HepG2 (cell line): ENCODE results near the gene ALDH7A1. TPM values are rescaled to one million over a fixed set of nuclear protein-coding genes. Genes with fewer than 3 reads are reported as not detected.

ENCODE experiments used
- ATAC-seq: fragments of 200-7000 bp; cut with Tn5 transposase; 3 replicates; pipeline ENCODE4 v1.9.1; 2020; ENCODE audit warnings: mild to moderate bottlenecking, moderate library complexity
- BruUV-seq: library from RNA; stranded (reverse); fragments of 400-500 nt; replicated peaks from 2 replicates; lab custom pipeline; 2021; lab: Mats Ljungman, UMichigan
- CTCF ChIA-PET: fragments of 300-600 bp; formaldehyde crosslinking; extraction: SDS; loops from one replicate; lab custom pipeline; 2021; ENCODE audit warnings: low total read pairs, inconsistent platforms, low intra/inter-chr PET ratio; lab: Yijun Ruan, JAX
- POLR2A ChIA-PET: fragments of 350-600 bp; sonication (Branson Sonifier 250); formaldehyde crosslinking; loops from one replicate; lab custom pipeline; 2020; ENCODE audit warnings: antibody characterized with exemption, inconsistent platforms; lab: Yijun Ruan, JAX
- DNase-seq: peaks from one replicate; pipeline ENCODE4 v3.0.0-alpha.2; 2015; ENCODE audit warnings: low spot score
- FAIRE-seq: peaks from 3 replicates; lab custom pipeline; 2011; peaks lifted over from hg19 to GRCh38; lab: Jason Lieb, UNC
- H2AFZ ChIP-seq: one replicate; pipeline ENCODE4 v1.6.1; 2011; ENCODE audit warnings: low read length, inconsistent platforms
- H3K27ac ChIP-seq: fragments of 300-600 bp; 3 replicates; pipeline ENCODE4 v1.8.0; 2011; ENCODE audit warnings: mixed run types, mild to moderate bottlenecking, mixed read lengths, low read length, inconsistent platforms; ENCODE audit not compliant: insufficient read depth; ENCODE audit errors: extremely low read length
- H3K27me3 ChIP-seq, 2 experiments: fragments of 200-600 bp in 1 of 2; 2 replicates in 1 of 2; 3 replicates in 1 of 2; pipeline versions ENCODE4 v1.6.0 to v1.8.0; 2011; ENCODE audit warnings: low read length in 2 of 2, mild to moderate bottlenecking in 2 of 2, moderate library complexity in 2 of 2, inconsistent platforms in 1 of 2; ENCODE audit not compliant: insufficient read depth in 2 of 2, control insufficient read depth in 1 of 2
- H3K36me3 ChIP-seq, 2 experiments: fragments of 200-600 bp in 1 of 2; replicated peaks in 1 of 2; 2 replicates in 1 of 2; 3 replicates in 1 of 2; pipeline versions ENCODE4 v1.5.1 to v1.8.0; 2011; ENCODE audit warnings: low read length in 2 of 2, inconsistent platforms in 1 of 2; ENCODE audit not compliant: insufficient read depth in 2 of 2, control insufficient read depth in 1 of 2
- H3K4me1 ChIP-seq: 2 replicates; pipeline ENCODE4 v1.5.1; 2012; ENCODE audit warnings: low read length, inconsistent platforms; ENCODE audit not compliant: insufficient read depth
- H3K4me2 ChIP-seq: 2 replicates; pipeline ENCODE4 v1.6.0; 2011; ENCODE audit warnings: low read depth, low read length, inconsistent platforms
- H3K4me3 ChIP-seq, 3 experiments: fragments of 200-600 bp in 1 of 3; sonication (generic), shearing (Covaris generic) in 1 of 3; replicated peaks in 1 of 3; 2 replicates each; pipeline ENCODE4 v1.5.1; 2011 to 2016; ENCODE audit warnings: low read length in 3 of 3, inconsistent platforms in 2 of 3, low read depth in 2 of 3, mild to moderate bottlenecking in 2 of 3, control low read depth in 1 of 3, mixed read lengths in 1 of 3; ENCODE audit not compliant: insufficient read depth in 1 of 3
- H3K79me2 ChIP-seq: one replicate; pipeline ENCODE4 v1.6.1; 2011; ENCODE audit warnings: low read length, inconsistent platforms; ENCODE audit not compliant: insufficient read depth
- H3K9ac ChIP-seq: 2 replicates; pipeline ENCODE4 v1.6.0; 2011; ENCODE audit warnings: mild to moderate bottlenecking, low read depth, low read length, inconsistent platforms; ENCODE audit not compliant: insufficient read depth
- H3K9me3 ChIP-seq: 2 replicates; pipeline ENCODE4 v1.5.1; 2012; ENCODE audit warnings: mild to moderate bottlenecking, low read length
- H4K20me1 ChIP-seq: 2 replicates; pipeline ENCODE4 v1.6.0; 2011; ENCODE audit warnings: inconsistent platforms, mild to moderate bottlenecking, low read length, moderate library complexity; ENCODE audit not compliant: insufficient read depth
- CHCHD3 ChIP-seq: sonication (generic); formaldehyde crosslinking; IDR thresholded peaks from 2 replicates; pipeline ENCODE4 v1.8.0; 2022; ENCODE audit warnings: mild to moderate bottlenecking, missing genetic modification reagents, moderate library complexity
- PAWR ChIP-seq: sonication (generic); formaldehyde crosslinking; IDR thresholded peaks from 2 replicates; pipeline ENCODE4 v1.4.0; 2020; ENCODE audit warnings: missing genetic modification reagents, mild to moderate bottlenecking, borderline replicate concordance
- RARA ChIP-seq: IDR thresholded peaks from 2 replicates; pipeline ENCODE4 v1.6.1; 2016; ENCODE audit warnings: missing genetic modification reagents, missing compliant biosample characterization
- SMYD3 ChIP-seq: sonication (generic); formaldehyde crosslinking; IDR thresholded peaks from 2 replicates; pipeline ENCODE4 v1.8.1; 2023; ENCODE audit warnings: mild to moderate bottlenecking, missing genetic modification reagents
- TGIF2 ChIP-seq: IDR thresholded peaks from 2 replicates; pipeline ENCODE4 v1.6.1; 2016; ENCODE audit warnings: control low read depth, missing compliant biosample characterization
- ZBTB21 ChIP-seq: sonication (generic); formaldehyde crosslinking; IDR thresholded peaks from 2 replicates; pipeline ENCODE4 v1.4.0; 2020; ENCODE audit warnings: missing genetic modification reagents
- ZFP62 ChIP-seq: sonication (generic); formaldehyde crosslinking; IDR thresholded peaks from 2 replicates; pipeline ENCODE4 v1.4.0; 2020; ENCODE audit warnings: missing genetic modification reagents
- ZNF275 ChIP-seq: sonication (generic); formaldehyde crosslinking; IDR thresholded peaks from 2 replicates; pipeline ENCODE4 v1.8.0; 2022; ENCODE audit warnings: missing genetic modification reagents, mild to moderate bottlenecking, inconsistent platforms, borderline replicate concordance
- ZNF33B ChIP-seq: sonication (generic); formaldehyde crosslinking; IDR thresholded peaks from 2 replicates; pipeline ENCODE4 v1.5.1; 2020; ENCODE audit warnings: mild to moderate bottlenecking, missing genetic modification reagents
- ZNF484 ChIP-seq: sonication (generic); formaldehyde crosslinking; IDR thresholded peaks from 2 replicates; pipeline ENCODE4 v1.5.1; 2020; ENCODE audit warnings: mild to moderate bottlenecking, low read depth, missing genetic modification reagents, borderline replicate concordance
- ZNF569 ChIP-seq: sonication (generic); formaldehyde crosslinking; IDR thresholded peaks from 2 replicates; pipeline ENCODE4 v1.5.0; 2020; ENCODE audit warnings: mild to moderate bottlenecking, missing genetic modification reagents, moderate library complexity, borderline replicate concordance
- ZNF605 ChIP-seq: sonication (generic); formaldehyde crosslinking; IDR thresholded peaks from 2 replicates; pipeline ENCODE4 v1.8.0; 2022; ENCODE audit warnings: mild to moderate bottlenecking, missing genetic modification reagents
- WGBS: methylation state at CpG from one replicate; pipeline ENCODE4 v1.1.6; 2017; ENCODE audit warnings: low lambda C conversion rate; 5-methylcytosine and 5-hydroxymethylcytosine counted together
- in situ Hi-C: cut with HindIII; loops from 2 replicates; pipeline ENCODE4 v1.10.0; 2017; ENCODE audit warnings: low pct_unique_long_range_greater_than_20kb; ENCODE audit not compliant: extremely low pct_ligation_motif_present
- intact Hi-C: fragments of 100-400 bp; cut with micrococcal nuclease; formaldehyde crosslinking; loops from one replicate; pipeline ENCODE4 v1.10.0; 2022; ENCODE audit not compliant: unreplicated experiment
- polyA plus RNA-seq, 8 experiments: library from polyadenylated mRNA; depleted of rRNA in 3 of 8; stranded (reverse) in 7 of 8; unstranded in 1 of 8; fragments of >200 nt; fragmentation: Illumina TruSeq in 4 of 8; extraction: Trizol in 4 of 8; gene quantifications; 2 replicates each; pipeline versions ENCODE4 v1.2.1 to v1.2.3, GENCODE V29; 2011 to 2016; ENCODE audit warnings: low read depth in 4 of 8, missing spikeins in 1 of 8, mixed read lengths in 1 of 8; ENCODE audit not compliant: insufficient read depth in 1 of 8
- total RNA-seq, 5 experiments: library from RNA; depleted of rRNA; stranded (reverse); fragments of >200 nt; fragmentation: Illumina TruSeq; extraction: Trizol; gene quantifications; 2 replicates each; pipeline ENCODE4 v1.2.3, GENCODE V29; 2016; ENCODE audit warnings: low read depth in 1 of 5
- TF ChIP-seq, protein P1 (sequence below): sonication (generic); IDR thresholded peaks from 2 replicates; pipeline ENCODE4 v1.6.1; 2016; ENCODE audit warnings: low read depth, borderline replicate concordance
- TF ChIP-seq, protein P2 (sequence below): sonication (generic); formaldehyde crosslinking; IDR thresholded peaks from 2 replicates; pipeline ENCODE4 v1.8.0; 2022; ENCODE audit warnings: mild to moderate bottlenecking, missing genetic modification reagents, borderline replicate concordance

The ALDH7A1 gene
- total and polyA plus RNA-seq, 2 of the 13 experiments (the other 11 are each of a cell fraction or from before 2014, with no cell fraction given): 69.0 to 100 TPM

DNA sequence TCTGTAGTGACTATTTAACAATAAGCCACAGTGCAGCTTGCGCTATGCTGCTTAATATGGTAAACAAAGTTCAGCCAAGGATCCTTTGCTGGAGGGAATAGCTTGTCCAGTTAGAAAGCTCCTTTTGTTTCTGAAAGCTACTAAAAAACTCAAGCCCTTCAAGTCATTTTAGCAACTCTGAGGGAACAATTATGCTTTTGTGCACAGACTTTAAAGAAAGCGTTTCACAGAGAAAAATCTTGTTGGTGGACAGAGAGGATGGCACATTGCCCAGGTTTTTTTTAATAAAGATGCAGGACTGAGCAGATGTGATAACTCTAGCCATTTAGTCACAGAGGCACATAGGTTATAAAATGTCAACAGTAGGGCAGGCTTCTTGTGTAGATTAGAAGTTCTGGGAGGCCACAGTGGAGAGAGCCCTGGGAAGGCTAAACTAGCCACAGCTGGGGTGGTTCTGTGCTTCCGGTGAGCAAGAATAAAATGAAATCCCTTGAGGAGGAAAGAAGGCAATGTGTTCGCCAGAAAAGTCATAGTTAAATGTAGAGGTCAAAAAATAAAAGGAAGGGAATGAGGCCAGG is 63.4 kb downstream of the ALDH7A1 start:
- no peak for FAIRE-seq
- peak overlapping the region; percentile 46 for H3K4me2 ChIP-seq
- no peak overlapping the region for H2AFZ ChIP-seq
- TF ChIP-seq TGIF2 (CRISPR knock-in tag) (no peak), ZFP62 (CRISPR knock-in tag) (no peak), SMYD3 (CRISPR knock-in tag) (no peak), RARA (no peak), ZNF605 (CRISPR knock-in tag) (no peak), ZNF484 (CRISPR knock-in tag) (no peak), ZNF569 (CRISPR knock-in tag) (no peak), ZBTB21 (no peak), ZNF275 (CRISPR knock-in tag) (no peak), CHCHD3 (no peak), PAWR (CRISPR knock-in tag) (no peak), ZNF33B (CRISPR knock-in tag) (no peak)
- TF ChIP-seq, protein P1, sequence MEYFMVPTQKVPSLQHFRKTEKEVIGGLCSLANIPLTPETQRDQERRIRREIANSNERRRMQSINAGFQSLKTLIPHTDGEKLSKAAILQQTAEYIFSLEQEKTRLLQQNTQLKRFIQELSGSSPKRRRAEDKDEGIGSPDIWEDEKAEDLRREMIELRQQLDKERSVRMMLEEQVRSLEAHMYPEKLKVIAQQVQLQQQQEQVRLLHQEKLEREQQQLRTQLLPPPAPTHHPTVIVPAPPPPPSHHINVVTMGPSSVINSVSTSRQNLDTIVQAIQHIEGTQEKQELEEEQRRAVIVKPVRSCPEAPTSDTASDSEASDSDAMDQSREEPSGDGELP: no peak
- TF ChIP-seq, protein P2, sequence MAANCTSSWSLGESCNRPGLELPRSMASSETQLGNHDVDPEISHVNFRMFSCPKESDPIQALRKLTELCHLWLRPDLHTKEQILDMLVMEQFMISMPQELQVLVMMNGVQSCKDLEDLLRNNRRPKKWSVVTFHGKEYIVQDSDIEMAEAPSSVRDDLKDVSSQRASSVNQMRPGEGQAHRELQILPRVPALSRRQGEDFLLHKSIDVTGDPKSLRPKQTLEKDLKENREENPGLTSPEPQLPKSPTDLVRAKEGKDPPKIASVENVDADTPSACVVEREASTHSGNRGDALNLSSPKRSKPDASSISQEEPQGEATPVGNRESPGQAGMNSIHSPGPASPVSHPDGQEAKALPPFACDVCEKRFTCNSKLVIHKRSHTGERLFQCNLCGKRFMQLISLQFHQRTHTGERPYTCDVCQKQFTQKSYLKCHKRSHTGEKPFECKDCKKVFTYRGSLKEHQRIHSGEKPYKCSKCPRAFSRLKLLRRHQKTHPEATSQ: no peak
- TF ChIP-seq, all 625 proteins: peak for 0
- ChIA-PET CTCF (no interaction called here), POLR2A (no interaction called here)
- no peaks in the 10 kb centered on the region for H3K36me3 ChIP-seq
- peaks cover 24% of the 10 kb centered on the region for H3K4me1 ChIP-seq
- H3K9me3 ChIP-seq: no peaks in the 10 kb centered on the region
- DNase-seq (peak; percentile 10), ATAC-seq (peak; percentile 64)
- BruUV-seq: no TSS peak
- no peak overlapping the region for H3K4me3 ChIP-seq
- intact Hi-C loops: no loop called here
- H3K79me2 ChIP-seq: no peaks in the 10 kb centered on the region
- no peak overlapping the region for H3K9ac ChIP-seq
- in situ Hi-C loops: no loop called here
- 2% methylated on average over 4 of the region's 4 CpGs for WGBS
- H3K27ac ChIP-seq: no peak overlapping the region
- H4K20me1 ChIP-seq: no peaks in the 10 kb centered on the region
- H3K27me3 ChIP-seq: no peaks in the 10 kb centered on the region; a peak in 1 of 5 replicates
